ENCODE data around the gene XPO4. TPM values are rescaled to one million over a fixed set of nuclear protein-coding genes. Genes with fewer than 3 reads are reported as not detected.

The XPO4 gene
- total RNA-seq, 1 donor from 2014 or later, result 15.5 TPM

- peaks cover 3% of the 10 kb centered on the region for H3K27me3 Mint-ChIP-seq (ENCODE audit: unreplicated experiment)
Observed at GRCh38 chr13:20729633-20730585, 172.6 kb downstream of the XPO4 start.

GRCh38 chr13:20728579-20729311, 173.8 kb downstream of the XPO4 start:
- Mint-ChIP-seq H3K27me3 (ENCODE audit: unreplicated experiment) (peaks cover 3% of the 10 kb centered on the region), H3K4me1 (ENCODE audit: low read depth, unreplicated experiment) (peaks cover 2% of the 10 kb centered on the region), H3K27ac (ENCODE audit: unreplicated experiment) (no peak overlapping the region), H3K4me3 (ENCODE audit: unreplicated experiment) (no peak overlapping the region), H3K36me3 (ENCODE audit: unreplicated experiment) (no peaks in the 10 kb centered on the region), H3K9me3 (ENCODE audit: unreplicated experiment) (peaks cover 4% of the 10 kb centered on the region)
- TF ChIP-seq CTCF (IDR thresholded peaks at IDR 0.05; ENCODE audit: partially characterized antibody, unreplicated experiment), result no peak
- no peak for DNase-seq

More at GRCh38 chr13:20729633-20730585, 172.6 kb downstream of the XPO4 start:
- Mint-ChIP-seq H3K4me3 (ENCODE audit: unreplicated experiment) (no peak overlapping the region), H3K27ac (ENCODE audit: unreplicated experiment) (no peak overlapping the region), H3K9me3 (ENCODE audit: unreplicated experiment) (peaks cover 4% of the 10 kb centered on the region), H3K4me1 (ENCODE audit: low read depth, unreplicated experiment) (peaks cover 2% of the 10 kb centered on the region), H3K36me3 (ENCODE audit: unreplicated experiment) (no peaks in the 10 kb centered on the region)
- no peak for DNase-seq
- TF ChIP-seq CTCF (IDR thresholded peaks at IDR 0.05; ENCODE audit: partially characterized antibody, unreplicated experiment), result no peak

GRCh38 chr13:20727856-20728255, 174.7 kb downstream of the XPO4 start:
- Mint-ChIP-seq H3K36me3 (ENCODE audit: unreplicated experiment) (no peaks in the 10 kb centered on the region), H3K27me3 (ENCODE audit: unreplicated experiment) (peaks cover 4% of the 10 kb centered on the region), H3K4me3 (ENCODE audit: unreplicated experiment) (no peak overlapping the region), H3K27ac (ENCODE audit: unreplicated experiment) (no peak overlapping the region), H3K4me1 (ENCODE audit: low read depth, unreplicated experiment) (peaks cover 2% of the 10 kb centered on the region), H3K9me3 (ENCODE audit: unreplicated experiment) (peaks cover 4% of the 10 kb centered on the region)
- TF ChIP-seq CTCF (IDR thresholded peaks at IDR 0.05; ENCODE audit: partially characterized antibody, unreplicated experiment), result no peak
- no peak for DNase-seq

Other genes starting within 250 kb of the XPO4 start
- 1.3 TPM for gene IL17D, start 199.0 kb downstream of the XPO4 start, total RNA-seq (ENCODE audit: unreplicated experiment)
- 2.9 TPM for gene EEF1AKMT1, start 128.8 kb downstream of the XPO4 start, total RNA-seq (ENCODE audit: unreplicated experiment)
- 2.2 TPM for gene LATS2, start 158.8 kb upstream of the XPO4 start, total RNA-seq (ENCODE audit: unreplicated experiment)
- gene SAP18, start 237.4 kb upstream of the XPO4 start, total RNA-seq (ENCODE audit: unreplicated experiment), result 167 TPM

Measured in glutamatergic neuron (in vitro differentiated cells).